HG03196 (cell line): ENCODE data around the gene C20orf173.

Experiments
- ATAC-seq: cut with Tn5 transposase; IDR thresholded peaks from one replicate; pipeline ENCODE4 v1.9.1; 2021; ENCODE audit not compliant: unreplicated experiment

C20orf173 gene

DNA sequence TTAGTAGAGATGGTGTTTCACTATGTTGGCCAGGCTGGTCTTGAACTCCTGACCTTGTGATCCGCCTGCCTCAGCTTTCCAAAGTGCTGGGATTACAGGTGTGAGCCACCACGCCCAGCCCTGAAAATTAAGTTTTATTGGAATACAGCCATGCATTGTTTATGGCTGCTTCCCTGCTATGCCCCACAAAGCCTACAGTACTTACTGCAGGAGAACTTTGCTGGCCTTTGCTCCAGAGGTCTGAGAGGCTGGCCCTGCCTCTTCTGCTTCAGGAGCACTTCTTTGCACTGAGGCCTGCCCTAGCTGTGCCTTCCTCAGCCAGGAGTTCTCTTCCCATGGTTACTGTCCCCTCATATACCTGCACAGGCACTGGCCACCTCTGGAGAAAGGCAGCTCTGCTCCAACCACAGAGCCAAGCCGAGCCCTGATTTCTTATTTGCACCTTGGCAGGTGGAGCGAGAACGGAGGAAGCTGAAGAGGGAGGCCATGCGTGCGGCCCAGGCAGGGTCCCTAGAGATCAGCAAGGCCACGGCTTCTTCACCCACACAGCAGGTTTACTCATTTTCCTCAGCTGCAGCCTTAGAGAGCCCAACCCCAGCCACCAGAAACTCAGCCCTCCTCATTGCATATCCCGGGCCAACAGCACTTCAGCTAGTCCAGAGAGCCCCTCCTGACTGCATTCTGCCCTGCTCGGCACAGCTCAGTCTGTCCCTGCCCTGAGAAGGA lies 20.8 kb downstream of the C20orf173 start:
- ATAC-seq, result no peak

DNA sequence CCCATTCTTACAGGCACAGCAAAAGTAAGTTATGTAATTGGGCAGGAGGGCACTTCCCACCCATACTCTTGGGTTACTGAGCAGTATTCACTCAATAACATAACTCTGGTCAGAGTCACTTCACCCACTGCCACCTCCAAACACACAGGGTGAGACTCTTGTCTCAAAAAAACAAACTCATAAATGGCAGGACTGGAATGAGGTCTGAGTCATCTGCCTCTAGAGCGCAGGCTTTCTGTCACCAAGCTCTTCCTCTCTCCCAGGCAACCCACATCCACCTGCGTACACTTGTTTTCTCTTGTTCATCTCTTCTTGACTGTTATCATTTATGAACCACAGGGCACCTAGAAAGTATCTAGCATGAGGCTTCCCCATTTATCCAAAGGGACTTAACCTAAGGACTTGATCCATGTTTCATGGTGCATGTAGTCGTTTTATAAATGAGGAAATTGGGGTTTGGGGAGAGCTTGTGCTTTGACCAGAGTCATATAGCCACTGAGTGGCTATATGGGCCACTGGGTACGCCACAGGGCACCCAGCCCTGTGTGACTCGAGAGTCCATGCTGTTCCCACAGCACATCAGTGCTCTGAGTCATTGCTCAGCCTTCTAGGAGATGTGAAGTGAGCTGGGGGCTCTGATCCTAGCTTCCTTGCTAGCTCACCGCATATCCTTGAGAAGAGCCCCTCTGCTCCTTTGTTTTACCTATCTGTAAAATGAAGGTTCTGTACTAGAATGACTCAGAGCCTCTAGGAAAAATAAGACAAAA lies 22.4 kb downstream of the C20orf173 start:
- no peak for ATAC-seq

DNA sequence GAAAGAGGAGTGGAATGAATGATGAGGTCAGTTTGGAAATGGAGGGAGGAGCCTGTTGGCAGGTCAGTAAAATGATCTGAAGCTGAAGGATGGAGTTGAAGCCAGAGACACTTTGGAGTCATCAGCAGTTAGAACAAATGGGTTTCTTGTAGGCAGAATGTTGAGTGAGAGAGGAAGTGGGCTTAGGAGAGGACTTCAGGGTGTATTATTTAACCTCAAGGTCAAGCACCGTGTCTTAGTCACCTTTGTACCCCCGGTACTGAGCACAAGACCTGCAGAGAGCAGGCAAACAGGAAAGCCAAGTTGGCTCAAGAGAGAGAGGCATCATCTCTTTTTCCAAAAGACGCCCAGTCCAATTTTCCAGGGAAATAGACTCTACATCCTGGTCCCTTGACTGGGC lies 23.3 kb downstream of the C20orf173 start:
- no peak for ATAC-seq

DNA sequence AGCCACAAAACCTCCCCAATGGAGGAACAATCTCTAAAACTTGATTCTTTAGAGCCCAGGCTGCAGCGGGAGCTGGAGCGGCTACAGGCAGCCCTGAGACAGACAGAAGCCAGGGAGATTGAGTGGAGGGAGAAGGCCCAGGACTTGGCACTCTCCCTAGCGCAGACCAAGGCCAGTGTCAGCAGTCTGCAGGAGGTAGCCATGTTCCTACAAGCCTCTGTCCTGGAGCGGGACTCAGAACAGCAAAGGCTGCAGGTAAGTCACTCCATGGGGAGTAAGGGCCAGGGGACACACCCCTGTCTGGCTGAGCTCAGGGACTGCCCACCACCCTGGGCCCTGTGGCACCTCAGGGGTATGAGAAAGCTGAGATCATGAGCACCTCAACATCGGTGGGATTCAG lies 24.7 kb downstream of the C20orf173 start:
- no peak for ATAC-seq

DNA sequence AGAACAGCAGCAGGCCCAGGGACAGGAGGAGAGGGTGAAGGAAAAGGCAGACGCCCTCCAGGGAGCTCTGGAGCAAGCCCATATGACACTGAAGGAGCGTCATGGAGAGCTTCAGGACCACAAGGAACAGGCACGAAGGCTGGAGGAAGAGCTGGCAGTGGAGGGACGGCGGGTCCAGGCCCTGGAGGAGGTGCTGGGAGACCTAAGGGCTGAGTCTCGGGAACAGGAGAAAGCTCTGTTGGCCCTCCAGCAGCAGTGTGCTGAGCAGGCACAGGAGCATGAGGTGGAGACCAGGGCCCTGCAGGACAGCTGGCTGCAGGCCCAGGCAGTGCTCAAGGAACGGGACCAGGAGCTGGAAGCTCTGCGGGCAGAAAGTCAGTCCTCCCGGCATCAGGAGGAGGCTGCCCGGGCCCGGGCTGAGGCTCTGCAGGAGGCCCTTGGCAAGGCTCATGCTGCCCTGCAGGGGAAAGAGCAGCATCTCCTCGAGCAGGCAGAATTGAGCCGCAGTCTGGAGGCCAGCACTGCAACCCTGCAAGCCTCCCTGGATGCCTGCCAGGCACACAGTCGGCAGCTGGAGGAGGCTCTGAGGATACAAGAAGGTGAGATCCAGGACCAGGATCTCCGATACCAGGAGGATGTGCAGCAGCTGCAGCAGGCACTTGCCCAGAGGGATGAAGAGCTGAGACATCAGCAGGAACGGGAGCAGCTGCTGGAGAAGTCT lies 25.5 kb downstream of the C20orf173 start:
- no peak for ATAC-seq

DNA sequence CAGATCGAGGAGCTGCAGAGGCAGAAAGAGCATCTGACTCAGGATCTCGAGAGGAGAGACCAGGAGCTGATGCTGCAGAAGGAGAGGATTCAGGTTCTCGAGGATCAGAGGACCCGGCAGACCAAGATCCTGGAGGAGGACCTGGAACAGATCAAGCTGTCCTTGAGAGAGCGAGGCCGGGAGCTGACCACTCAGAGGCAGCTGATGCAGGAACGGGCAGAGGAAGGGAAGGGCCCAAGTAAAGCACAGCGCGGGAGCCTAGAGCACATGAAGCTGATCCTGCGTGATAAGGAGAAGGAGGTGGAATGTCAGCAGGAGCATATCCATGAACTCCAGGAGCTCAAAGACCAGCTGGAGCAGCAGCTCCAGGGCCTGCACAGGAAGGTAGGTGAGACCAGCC lies 26.2 kb downstream of the C20orf173 start:
- no peak for ATAC-seq

DNA sequence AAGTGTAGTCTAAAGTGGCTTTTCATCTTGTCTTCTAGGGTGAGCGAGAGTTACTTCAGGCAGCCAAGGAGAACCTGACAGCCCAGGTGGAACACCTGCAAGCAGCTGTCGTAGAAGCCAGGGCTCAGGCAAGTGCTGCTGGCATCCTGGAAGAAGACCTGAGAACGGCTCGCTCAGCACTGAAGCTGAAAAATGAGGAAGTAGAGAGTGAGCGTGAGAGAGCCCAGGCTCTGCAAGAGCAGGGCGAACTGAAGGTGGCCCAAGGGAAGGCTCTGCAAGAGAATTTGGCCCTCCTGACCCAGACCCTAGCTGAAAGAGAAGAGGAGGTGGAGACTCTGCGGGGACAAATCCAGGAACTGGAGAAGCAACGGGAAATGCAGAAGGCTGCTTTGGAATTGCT lies 27.1 kb downstream of the C20orf173 start:
- no peak for ATAC-seq

DNA sequence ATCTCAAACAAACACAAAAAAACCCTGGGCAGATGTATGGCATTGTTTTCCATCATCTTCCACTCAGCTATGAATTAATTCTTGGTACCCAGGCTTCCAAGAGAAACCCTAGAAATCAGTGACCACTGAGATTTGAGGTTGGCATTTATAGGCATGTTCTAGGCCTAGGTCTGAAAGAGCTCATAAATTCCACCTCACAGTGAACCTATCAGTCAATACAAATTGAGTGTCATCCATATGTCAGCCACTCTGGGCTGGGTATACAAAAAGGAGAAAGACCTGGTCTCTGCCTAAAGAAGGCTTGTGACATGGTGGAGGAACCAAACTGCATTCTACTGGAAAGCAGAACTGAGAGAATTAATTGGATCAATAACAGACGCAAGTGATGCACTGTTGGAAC lies 30.2 kb downstream of the C20orf173 start:
- no peak for ATAC-seq

DNA sequence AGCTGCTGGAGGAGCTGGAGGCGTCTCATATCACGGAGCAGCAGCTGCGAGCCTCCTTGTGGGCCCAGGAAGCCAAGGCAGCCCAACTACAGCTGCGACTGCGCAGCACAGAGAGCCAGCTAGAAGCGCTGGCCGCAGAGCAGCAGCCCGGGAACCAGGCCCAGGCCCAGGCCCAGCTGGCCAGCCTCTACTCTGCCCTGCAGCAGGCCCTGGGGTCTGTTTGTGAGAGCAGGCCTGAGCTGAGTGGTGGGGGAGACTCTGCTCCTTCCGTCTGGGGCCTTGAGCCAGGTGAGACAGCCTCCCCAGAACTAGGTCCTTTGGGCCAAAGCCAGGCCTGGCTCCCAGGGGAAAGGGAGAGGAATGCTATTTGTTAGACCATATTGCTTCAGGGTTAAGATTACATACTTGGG lies 31.7 kb downstream of the C20orf173 start:
- ATAC-seq, result no peak

DNA sequence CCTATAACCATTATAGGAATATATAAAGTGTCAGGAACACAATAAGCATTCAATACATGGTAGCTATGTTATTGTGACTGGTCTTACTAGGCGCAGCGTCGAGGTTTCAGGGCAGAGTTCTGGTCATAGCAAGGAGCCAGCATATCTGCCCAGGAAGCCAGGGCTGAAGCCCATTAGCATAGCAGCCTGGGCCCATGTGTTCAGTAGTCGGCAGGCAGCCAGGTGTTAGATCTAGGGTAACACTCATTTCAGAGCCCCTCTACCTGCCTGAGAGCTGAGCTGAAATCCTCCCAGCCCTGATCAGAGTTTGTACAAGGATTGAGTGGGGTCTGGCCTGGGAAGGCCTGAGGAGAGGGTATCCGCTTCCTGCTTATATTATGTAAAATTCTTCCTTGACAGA lies 32.1 kb downstream of the C20orf173 start:
- no peak for ATAC-seq

DNA sequence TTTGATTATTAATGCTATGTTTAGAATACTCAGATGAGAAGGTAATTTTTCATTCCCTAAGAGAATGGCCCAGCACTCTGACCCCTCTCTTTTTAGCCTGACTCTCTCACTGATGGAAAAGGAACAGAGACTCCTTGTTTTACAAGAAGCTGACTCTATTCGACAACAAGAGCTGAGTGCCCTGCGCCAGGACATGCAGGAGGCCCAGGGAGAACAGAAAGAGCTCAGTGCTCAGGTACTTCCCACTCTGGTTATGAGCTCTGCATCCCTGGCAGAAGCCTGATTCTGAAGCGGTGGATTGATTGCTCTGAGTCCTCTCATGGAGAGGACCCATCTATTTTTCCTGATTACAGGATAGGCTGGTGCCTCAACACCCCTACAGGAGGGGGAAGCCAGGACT lies 33.0 kb downstream of the C20orf173 start:
- ATAC-seq, result no peak

DNA sequence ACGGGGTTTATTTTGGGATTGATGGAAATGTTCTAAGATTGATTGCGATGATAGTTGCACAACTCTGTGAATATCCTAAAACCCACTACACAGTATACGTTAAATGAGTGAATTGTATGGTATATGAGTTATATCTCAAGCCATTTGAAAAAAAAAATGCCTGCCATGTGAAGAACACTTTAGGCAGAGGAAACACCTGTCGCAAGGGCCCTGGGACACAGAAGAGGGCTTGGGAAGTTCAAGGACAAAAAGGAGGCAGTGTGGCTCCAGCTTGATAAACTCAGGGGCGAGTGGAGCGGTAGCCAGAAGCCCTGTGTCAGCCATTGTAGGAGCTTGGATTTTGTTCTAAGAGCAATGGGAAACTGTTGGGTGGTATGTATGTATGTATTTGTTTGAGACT lies 37.1 kb downstream of the C20orf173 start:
- ATAC-seq, result no peak

DNA sequence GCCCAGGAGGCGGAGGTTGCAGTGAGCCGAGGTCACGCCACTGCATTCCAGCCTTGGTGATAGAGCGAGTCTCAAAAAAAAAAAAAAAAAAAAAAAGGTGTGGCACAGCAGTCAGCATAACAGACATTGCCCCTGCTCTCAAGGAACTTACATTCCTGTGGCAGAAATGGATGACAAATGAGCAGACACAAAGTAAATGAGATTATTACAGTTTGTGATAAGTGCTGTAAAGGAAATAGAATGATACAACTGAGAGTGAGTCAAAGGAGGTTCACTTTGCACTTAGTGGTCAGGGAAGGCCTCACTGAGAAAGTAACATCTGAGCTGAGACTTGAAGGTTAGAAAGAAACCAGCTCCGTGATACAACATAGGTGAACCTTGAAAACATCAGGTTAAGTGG lies 37.6 kb downstream of the C20orf173 start:
- no peak for ATAC-seq

DNA sequence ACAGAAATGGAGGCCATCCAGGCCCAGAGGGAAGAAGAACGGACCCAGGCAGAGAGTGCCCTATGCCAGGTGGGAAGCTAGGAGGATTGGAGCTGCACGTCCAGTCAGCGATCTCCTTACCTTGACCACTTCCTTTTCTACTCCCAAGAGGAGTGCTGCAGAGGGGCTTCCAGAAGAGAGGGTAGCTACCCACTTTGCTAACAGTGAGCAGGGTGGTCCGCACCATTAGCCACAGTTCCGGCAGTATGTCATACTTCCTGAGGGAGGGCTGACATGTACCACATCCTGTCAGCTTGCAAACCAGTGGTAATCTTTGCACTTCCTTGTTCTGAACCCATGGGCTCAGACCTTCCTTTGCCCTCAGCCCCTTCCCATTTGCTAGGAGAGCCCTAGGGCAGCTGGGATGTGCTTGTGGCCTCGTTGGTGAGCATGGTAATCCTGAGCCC lies 38.7 kb downstream of the C20orf173 start:
- ATAC-seq, result peak; percentile 96

DNA sequence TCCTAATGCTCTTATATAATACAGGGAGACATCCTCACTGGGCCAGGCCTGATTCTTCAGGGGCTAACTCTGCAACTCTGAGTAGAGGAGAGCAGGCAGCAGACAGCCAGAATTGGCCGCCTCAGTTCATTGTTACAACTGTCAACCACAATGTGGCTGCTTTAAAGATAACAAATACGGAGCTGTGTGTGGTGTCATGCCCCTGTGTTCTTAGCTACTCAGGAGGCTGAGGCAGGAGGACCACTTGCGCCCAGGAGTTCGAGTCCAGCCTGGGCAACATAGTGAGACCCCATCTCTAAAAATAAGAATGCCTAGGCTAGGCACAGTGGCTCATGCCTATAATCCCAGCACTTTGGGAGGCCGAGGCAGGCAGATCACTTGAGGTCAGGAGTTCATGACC lies 39.7 kb downstream of the C20orf173 start:
- ATAC-seq, result no peak

DNA sequence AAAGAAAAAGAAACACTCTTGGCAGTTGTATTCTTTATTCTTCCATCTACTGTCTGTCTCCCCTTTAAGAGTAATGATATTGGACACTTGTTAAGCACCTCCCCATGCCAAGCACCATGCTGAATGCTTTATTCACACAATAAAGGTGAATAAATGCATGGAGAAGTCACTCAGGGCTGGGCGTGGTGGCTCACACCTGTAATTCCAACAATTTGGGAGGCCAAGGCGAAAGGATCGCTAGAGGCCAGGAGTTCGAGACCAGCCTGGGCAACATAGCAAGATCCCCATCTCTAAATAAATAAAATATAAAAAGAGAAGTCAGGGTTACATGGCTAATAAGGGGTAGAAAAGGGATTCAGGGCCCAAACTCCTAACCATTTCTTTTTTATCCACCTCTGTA lies 42.0 kb downstream of the C20orf173 start:
- ATAC-seq, result no peak

DNA sequence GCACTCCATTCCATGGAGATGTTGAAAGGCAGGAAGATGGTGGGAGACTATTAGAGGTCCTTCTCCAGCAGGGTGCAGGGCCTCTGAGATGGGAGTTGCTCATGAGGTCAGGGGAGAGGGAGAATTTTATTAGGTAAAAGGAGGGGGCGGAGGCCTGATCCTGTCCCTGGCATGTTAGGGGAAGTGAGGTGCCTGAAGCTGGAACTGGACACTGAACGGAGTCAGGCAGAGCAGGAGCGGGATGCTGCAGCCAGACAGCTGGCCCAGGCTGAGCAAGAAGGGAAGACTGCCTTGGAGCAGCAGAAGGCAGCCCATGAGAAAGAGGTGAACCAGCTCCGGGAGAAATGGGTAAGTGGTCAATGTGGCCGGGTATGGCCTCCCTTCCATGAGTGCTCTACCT lies 49.7 kb downstream of the C20orf173 start:
- ATAC-seq, result no peak

DNA sequence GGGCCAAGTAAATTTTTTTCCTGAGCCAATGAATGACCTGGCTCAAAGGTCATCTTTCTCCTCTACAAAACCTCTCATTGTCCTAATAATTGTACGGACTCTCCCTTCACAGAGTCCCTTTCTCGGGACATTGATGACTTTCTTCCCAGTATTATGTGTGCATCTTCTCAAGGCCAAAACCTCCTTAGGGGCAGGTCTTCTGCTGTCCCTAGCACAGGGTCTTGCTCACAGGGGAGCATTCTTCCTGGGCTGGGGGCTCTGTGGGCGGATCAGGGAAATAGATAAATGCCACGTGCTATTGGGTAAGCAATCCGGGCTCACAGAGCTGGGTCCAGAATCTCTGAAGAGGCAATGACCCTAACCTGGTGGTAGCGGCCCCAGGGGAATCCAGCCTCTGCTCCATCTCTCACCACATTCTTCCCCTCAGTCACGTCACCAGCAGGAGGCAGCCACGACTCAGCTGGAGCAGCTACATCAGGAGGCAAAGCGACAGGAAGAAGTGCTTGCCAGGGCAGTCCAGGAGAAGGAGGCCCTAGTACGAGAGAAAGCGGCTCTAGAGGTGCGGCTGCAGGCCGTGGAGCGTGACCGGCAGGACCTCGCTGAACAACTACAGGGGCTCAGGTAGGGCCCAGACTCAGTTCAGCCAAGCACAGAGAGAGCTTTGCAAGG lies 50.5 kb downstream of the C20orf173 start:
- ATAC-seq, result no peak
